Ishikawa (cell line): ENCODE results near the gene KRT80.

Experiments
- CEBPB ChIP-seq: IDR thresholded peaks from 2 replicates; pipeline ENCODE4 v1.6.1; 2012
- CREB1 ChIP-seq: IDR thresholded peaks from 2 replicates; pipeline ENCODE4 v1.6.1; 2012; ENCODE audit warnings: low read depth
- EGR1 ChIP-seq: IDR thresholded peaks from 2 replicates; pipeline ENCODE4 v1.6.1; 2012
- EP300 ChIP-seq: IDR thresholded peaks from 2 replicates; pipeline ENCODE4 v1.6.1; 2012; ENCODE audit warnings: borderline replicate concordance
- FOXM1 ChIP-seq: IDR thresholded peaks from 2 replicates; pipeline ENCODE4 v1.6.1; 2012; ENCODE audit warnings: low read depth, borderline replicate concordance
- NFIC ChIP-seq: IDR thresholded peaks from 2 replicates; pipeline ENCODE4 v1.6.1; 2012
- RAD21 ChIP-seq: IDR thresholded peaks from 2 replicates; pipeline ENCODE4 v1.6.1; 2012; ENCODE audit warnings: low read depth
- TAF1 ChIP-seq: IDR thresholded peaks from 2 replicates; pipeline ENCODE4 v1.6.1; 2012; ENCODE audit warnings: low read depth, mild to moderate bottlenecking
- TCF12 ChIP-seq: IDR thresholded peaks from 2 replicates; pipeline ENCODE4 v1.6.1; 2012; ENCODE audit warnings: low read depth
- TEAD4 ChIP-seq: IDR thresholded peaks from 2 replicates; pipeline ENCODE4 v1.6.1; 2012
- YY1 ChIP-seq: IDR thresholded peaks from 2 replicates; pipeline ENCODE4 v1.6.1; 2012; ENCODE audit warnings: low read depth
- ZBTB7A ChIP-seq: IDR thresholded peaks from 2 replicates; pipeline ENCODE4 v1.6.1; 2012; ENCODE audit warnings: low read depth
- TF ChIP-seq, protein P1 (sequence below): IDR thresholded peaks from 2 replicates; pipeline ENCODE4 v1.6.1; 2012
- TF ChIP-seq, protein P2 (sequence below): IDR thresholded peaks from 2 replicates; pipeline ENCODE4 v1.6.1; 2012; ENCODE audit warnings: low read depth, mild to moderate bottlenecking
- TF ChIP-seq, protein P3 (sequence below): IDR thresholded peaks from 2 replicates; pipeline ENCODE4 v1.6.1; 2012

KRT80 gene

DNA sequence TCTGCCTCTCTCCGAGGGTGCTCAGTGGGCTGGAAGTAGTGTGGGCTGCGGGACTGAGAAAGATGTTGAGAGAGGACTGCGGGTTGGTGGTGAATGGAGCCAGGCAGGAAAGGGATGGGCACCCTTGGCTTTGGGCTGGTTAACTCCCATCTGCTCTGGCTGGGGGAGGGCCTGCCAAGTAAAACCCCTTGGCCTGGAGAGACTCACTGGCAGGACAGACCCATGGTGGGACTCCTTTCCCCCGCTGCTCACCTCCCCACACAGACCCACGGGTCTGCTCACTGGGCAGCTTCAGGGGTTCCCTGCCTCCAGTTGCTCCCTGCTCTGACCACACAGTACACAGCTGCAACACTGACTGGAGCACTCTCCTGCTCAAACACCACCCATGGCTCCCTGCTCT, 54.1 kb downstream of the KRT80 start:
- TF ChIP-seq CREB1 (no peak), EGR1 (no peak), CEBPB (no peak), TAF1 (no peak), TCF12 (no peak), FOXM1 (no peak), ZBTB7A (no peak), TEAD4 (no peak), EP300 (no peak), NFIC (no peak), RAD21 (no peak), YY1 (no peak)
- TF ChIP-seq, protein P1, sequence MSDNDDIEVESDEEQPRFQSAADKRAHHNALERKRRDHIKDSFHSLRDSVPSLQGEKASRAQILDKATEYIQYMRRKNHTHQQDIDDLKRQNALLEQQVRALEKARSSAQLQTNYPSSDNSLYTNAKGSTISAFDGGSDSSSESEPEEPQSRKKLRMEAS = no peak
- TF ChIP-seq, protein P2, sequence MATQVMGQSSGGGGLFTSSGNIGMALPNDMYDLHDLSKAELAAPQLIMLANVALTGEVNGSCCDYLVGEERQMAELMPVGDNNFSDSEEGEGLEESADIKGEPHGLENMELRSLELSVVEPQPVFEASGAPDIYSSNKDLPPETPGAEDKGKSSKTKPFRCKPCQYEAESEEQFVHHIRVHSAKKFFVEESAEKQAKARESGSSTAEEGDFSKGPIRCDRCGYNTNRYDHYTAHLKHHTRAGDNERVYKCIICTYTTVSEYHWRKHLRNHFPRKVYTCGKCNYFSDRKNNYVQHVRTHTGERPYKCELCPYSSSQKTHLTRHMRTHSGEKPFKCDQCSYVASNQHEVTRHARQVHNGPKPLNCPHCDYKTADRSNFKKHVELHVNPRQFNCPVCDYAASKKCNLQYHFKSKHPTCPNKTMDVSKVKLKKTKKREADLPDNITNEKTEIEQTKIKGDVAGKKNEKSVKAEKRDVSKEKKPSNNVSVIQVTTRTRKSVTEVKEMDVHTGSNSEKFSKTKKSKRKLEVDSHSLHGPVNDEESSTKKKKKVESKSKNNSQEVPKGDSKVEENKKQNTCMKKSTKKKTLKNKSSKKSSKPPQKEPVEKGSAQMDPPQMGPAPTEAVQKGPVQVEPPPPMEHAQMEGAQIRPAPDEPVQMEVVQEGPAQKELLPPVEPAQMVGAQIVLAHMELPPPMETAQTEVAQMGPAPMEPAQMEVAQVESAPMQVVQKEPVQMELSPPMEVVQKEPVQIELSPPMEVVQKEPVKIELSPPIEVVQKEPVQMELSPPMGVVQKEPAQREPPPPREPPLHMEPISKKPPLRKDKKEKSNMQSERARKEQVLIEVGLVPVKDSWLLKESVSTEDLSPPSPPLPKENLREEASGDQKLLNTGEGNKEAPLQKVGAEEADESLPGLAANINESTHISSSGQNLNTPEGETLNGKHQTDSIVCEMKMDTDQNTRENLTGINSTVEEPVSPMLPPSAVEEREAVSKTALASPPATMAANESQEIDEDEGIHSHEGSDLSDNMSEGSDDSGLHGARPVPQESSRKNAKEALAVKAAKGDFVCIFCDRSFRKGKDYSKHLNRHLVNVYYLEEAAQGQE = no peak
- TF ChIP-seq, protein P3, sequence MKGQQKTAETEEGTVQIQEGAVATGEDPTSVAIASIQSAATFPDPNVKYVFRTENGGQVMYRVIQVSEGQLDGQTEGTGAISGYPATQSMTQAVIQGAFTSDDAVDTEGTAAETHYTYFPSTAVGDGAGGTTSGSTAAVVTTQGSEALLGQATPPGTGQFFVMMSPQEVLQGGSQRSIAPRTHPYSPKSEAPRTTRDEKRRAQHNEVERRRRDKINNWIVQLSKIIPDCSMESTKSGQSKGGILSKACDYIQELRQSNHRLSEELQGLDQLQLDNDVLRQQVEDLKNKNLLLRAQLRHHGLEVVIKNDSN = no peak

DNA sequence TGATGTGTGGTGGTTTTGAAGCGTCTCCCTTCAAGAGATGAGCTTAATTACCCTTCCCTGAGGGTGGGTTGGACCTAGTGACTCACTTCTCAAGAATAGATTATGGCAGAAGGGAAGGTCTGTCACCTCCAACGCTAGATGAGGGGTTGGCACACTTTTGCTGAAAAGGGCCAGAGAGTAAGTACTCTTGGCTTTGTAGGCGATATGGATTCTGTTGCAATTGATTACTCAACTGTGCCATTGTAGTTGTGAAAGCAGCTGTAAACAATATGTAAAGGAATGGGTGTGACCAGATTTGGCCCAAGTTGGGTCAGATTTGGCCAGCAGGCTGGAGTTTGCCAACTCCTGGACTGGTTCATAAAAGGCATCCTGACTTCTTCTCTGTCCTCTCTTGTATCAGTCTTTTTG, 59.1 kb downstream of the KRT80 start:
- TF ChIP-seq YY1 (no peak), EP300 (peak; percentile 70; the same call in 1 of the 2 replicates), NFIC (peak; percentile 79), TCF12 (peak; percentile 78), CEBPB (peak; percentile 96)

DNA sequence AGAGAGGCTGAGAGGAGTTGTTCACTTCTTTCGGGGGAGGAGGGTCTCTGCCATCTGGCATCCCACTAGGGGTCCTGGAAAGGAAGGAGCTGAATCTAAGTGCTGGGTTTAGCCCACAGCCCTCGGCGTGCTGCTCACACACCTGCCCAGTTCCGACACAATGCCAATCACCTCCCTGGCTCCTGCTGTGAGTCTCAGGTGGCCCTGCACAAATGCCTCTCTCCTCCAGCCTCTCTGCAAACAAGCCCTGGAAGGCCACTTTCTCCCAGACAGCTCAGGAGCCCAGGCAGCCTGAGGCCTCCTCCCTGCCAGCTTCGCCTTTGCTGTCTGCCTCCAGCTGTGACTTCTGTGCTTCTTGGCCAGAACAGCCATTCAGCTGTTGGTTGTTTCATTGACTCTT, 61.1 kb downstream of the KRT80 start:
- TF ChIP-seq NFIC (peak; percentile 91), TEAD4 (peak; percentile 70), RAD21 (peak; percentile 33; the same call in 1 of the 2 replicates), FOXM1 (peak; percentile 85; the same call in 1 of the 2 replicates), YY1 (peak; percentile 37; the same call in 1 of the 2 replicates), EP300 (peak; percentile 95), ZBTB7A (peak; percentile 96), CEBPB (no peak), EGR1 (no peak), TAF1 (no peak), TCF12 (peak; percentile 98)
- TF ChIP-seq, protein P3 = peak; percentile 56
- TF ChIP-seq, protein P2 = no peak
- TF ChIP-seq, protein P1 = peak; percentile 62

DNA sequence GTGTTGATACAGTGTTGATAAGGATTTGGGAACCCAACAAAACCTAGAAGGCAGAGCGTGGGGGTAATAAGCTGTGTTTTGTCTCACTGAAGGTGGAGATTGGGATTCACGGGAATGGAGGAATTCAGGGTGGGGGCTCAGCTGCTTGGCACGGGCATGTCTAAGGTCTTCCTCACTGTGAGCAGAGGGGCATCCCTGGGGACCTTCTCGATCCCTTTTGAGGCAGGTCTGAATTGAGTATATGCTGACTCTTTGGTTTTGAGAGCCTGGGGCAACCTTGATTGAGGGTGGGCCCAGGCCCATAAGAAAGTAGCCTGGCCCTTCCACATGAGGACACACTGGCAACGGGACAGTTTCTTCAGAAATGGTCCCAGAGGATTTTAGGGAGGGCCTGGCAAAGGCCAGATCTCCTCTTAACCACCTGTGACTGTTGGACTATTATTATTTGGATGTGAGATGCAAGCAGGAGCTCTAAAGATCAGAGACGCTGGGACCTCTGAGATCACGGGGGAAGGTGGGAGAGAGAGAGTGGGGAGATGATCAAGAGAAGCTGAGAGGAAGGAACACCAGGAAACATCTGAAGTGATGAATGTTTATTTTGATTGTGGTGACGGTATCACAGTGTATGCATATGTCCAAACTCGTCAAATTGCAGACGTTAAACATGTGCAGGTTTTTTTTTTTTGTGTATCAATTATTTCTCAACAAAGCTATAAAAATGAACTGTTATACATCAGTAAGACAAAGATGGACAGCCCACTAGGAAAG, 63.9 kb downstream of the KRT80 start:
- TF ChIP-seq, protein P3 = no peak
- TF ChIP-seq YY1 = no peak
- TF ChIP-seq FOXM1 = no peak
- no peak for TF ChIP-seq TAF1
- TF ChIP-seq EP300 = no peak
- TF ChIP-seq, protein P1 = no peak
- no peak for TF ChIP-seq TCF12
- no peak for TF ChIP-seq ZBTB7A
- TF ChIP-seq, protein P2 = no peak
- no peak for TF ChIP-seq EGR1
- TF ChIP-seq NFIC = no peak
- no peak for TF ChIP-seq TEAD4
- no peak for TF ChIP-seq CREB1
- no peak for TF ChIP-seq CEBPB
- TF ChIP-seq RAD21 = no peak
